ENCODE results near the gene PPP3CA. TPM values are rescaled to one million over a fixed set of nuclear protein-coding genes. Genes with fewer than 3 reads are reported as not detected.

The PPP3CA gene
- total and polyA plus RNA-seq, 2 donors (not counting 1 experiment from before 2014, with no cell fraction given) = 66.4 to 79.3 TPM

- H3K36me3 ChIP-seq (ENCODE audit: control insufficient read depth, insufficient read depth, low read length) = no peaks in the 10 kb centered on the region
- no peak overlapping the region for H3K4me2 ChIP-seq (ENCODE audit: extremely low read depth, insufficient read depth, low read length)
- H3K4me3 ChIP-seq (replicated peaks in 1 of 4; ENCODE audit: control extremely low read depth in 1 of 4, insufficient read depth in 1 of 4, low read depth in 3 of 4, low read length in 4 of 4) = no peak overlapping the region
- H3K27ac ChIP-seq (ENCODE audit: insufficient read depth, low read length) = no peak overlapping the region
- TF ChIP-seq CTCF (conservative IDR thresholded peaks at IDR 0.05 in 1 of 2, IDR thresholded peaks at IDR 0.05 in 1 of 2; ENCODE audit: low read depth in 1 of 2, low read length in 2 of 2) (no peak), EZH2 (IDR thresholded peaks at IDR 0.05; ENCODE audit: low read length, missing control alignments) (no peak)
- no peak for DNase-seq (ENCODE audit: low read depth in 2 of 2)
- H3K27me3 ChIP-seq (ENCODE audit: control insufficient read depth, insufficient read depth, low read length) = no peaks in the 10 kb centered on the region
- H4K20me1 ChIP-seq (ENCODE audit: control insufficient read depth, extremely low read depth, insufficient read depth, low read length) = no peaks in the 10 kb centered on the region
- no peaks in the 10 kb centered on the region for H3K4me1 ChIP-seq (ENCODE audit: control insufficient read depth, extremely low read depth, insufficient read depth, low read length)
- H3K79me2 ChIP-seq (ENCODE audit: control insufficient read depth, insufficient read depth, low read length) = no peaks in the 10 kb centered on the region
- no peaks in the 10 kb centered on the region for H3K9me3 ChIP-seq (ENCODE audit: control insufficient read depth, insufficient read depth, low read depth, low read length)
- no peak overlapping the region for H2AFZ ChIP-seq (ENCODE audit: low read length)
- H3K9ac ChIP-seq (ENCODE audit: insufficient read depth, low read length) = no peak overlapping the region
These were observed 297.1 kb downstream of the PPP3CA start for GRCh38 chr4:101050088-101050836.

- Histone ChIP-seq H3K4me1 (ENCODE audit: control insufficient read depth, extremely low read depth, insufficient read depth, low read length) (no peaks in the 10 kb centered on the region), H3K79me2 (ENCODE audit: control insufficient read depth, insufficient read depth, low read length) (no peaks in the 10 kb centered on the region), H3K4me2 (ENCODE audit: extremely low read depth, insufficient read depth, low read length) (no peak overlapping the region), H3K9me3 (ENCODE audit: control insufficient read depth, insufficient read depth, low read depth, low read length) (no peaks in the 10 kb centered on the region), H3K27ac (ENCODE audit: insufficient read depth, low read length) (no peak overlapping the region), H4K20me1 (ENCODE audit: control insufficient read depth, extremely low read depth, insufficient read depth, low read length) (no peaks in the 10 kb centered on the region), H3K4me3 (replicated peaks in 1 of 4; ENCODE audit: control extremely low read depth in 1 of 4, insufficient read depth in 1 of 4, low read depth in 3 of 4, low read length in 4 of 4) (no peak overlapping the region), H3K9ac (ENCODE audit: insufficient read depth, low read length) (no peak overlapping the region), H3K27me3 (ENCODE audit: control insufficient read depth, insufficient read depth, low read length) (no peaks in the 10 kb centered on the region), H2AFZ (ENCODE audit: low read length) (no peak overlapping the region), H3K36me3 (ENCODE audit: control insufficient read depth, insufficient read depth, low read length) (no peaks in the 10 kb centered on the region)
- no peak for DNase-seq (ENCODE audit: low read depth in 2 of 2)
- no peak for TF ChIP-seq CTCF (conservative IDR thresholded peaks at IDR 0.05 in 1 of 2, IDR thresholded peaks at IDR 0.05 in 1 of 2; ENCODE audit: low read depth in 1 of 2, low read length in 2 of 2)
- TF ChIP-seq EZH2 (IDR thresholded peaks at IDR 0.05; ENCODE audit: low read length, missing control alignments) = no peak
These were observed 297.8 kb downstream of the PPP3CA start for GRCh38 chr4:101049549-101050001.

- Histone ChIP-seq H3K4me2 (ENCODE audit: extremely low read depth, insufficient read depth, low read length) (no peak overlapping the region), H3K27me3 (ENCODE audit: control insufficient read depth, insufficient read depth, low read length) (no peaks in the 10 kb centered on the region), H2AFZ (ENCODE audit: low read length) (no peak overlapping the region), H3K9ac (ENCODE audit: insufficient read depth, low read length) (no peak overlapping the region), H3K27ac (ENCODE audit: insufficient read depth, low read length) (no peak overlapping the region), H3K36me3 (ENCODE audit: control insufficient read depth, insufficient read depth, low read length) (no peaks in the 10 kb centered on the region), H4K20me1 (ENCODE audit: control insufficient read depth, extremely low read depth, insufficient read depth, low read length) (no peaks in the 10 kb centered on the region), H3K79me2 (ENCODE audit: control insufficient read depth, insufficient read depth, low read length) (no peaks in the 10 kb centered on the region), H3K9me3 (ENCODE audit: control insufficient read depth, insufficient read depth, low read depth, low read length) (no peaks in the 10 kb centered on the region), H3K4me3 (replicated peaks in 1 of 4; ENCODE audit: control extremely low read depth in 1 of 4, insufficient read depth in 1 of 4, low read depth in 3 of 4, low read length in 4 of 4) (no peak overlapping the region), H3K4me1 (ENCODE audit: control insufficient read depth, extremely low read depth, insufficient read depth, low read length) (no peaks in the 10 kb centered on the region)
- DNase-seq (ENCODE audit: low read depth in 2 of 2) = no peak
- TF ChIP-seq EZH2 (IDR thresholded peaks at IDR 0.05; ENCODE audit: low read length, missing control alignments) (no peak), CTCF (conservative IDR thresholded peaks at IDR 0.05 in 1 of 2, IDR thresholded peaks at IDR 0.05 in 1 of 2; ENCODE audit: low read depth in 1 of 2, low read length in 2 of 2) (no peak)
These were observed 302.6 kb downstream of the PPP3CA start for GRCh38 chr4:101044766-101045165.
